GM21529 (cell line): ENCODE measurements around the gene OPTN.
"Not testable (repeated sequence)": the region's sequence is repeated elsewhere in the genome, so short reads cannot be mapped to it uniquely, and the experiment has no call there.

Experiments
- ATAC-seq: cut with Tn5 transposase; IDR thresholded peaks from one replicate; pipeline ENCODE4 v1.9.1; 2021; ENCODE audit not compliant: unreplicated experiment

Gene OPTN

DNA sequence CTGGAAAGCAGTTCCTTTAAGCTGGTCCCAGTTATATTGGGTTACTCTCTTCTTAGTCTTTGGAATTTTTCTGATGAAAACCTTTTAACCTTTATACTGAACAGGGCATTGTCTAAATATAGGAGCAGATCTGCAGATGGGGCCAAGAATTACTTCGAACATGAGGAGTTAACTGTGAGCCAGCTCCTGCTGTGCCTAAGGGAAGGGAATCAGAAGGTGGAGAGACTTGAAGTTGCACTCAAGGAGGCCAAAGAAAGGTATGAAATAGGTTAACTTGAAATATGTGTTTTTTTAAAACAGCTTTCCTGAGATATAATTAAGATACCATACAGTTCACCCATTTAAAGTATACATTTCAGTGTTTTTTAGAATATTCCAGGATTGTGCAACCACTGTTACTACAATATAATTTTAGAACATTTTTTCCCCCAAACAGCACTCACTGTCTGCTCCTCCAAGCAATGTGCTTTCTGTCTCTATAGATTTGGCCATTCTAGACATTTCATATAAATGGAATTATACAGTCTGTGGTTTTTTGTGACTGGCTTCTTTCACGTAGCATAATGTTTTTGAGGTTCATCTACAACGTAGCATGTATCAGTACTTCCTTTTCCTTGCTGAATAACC, 18.9 kb downstream of the OPTN start:
- ATAC-seq: no peak

- no peak for ATAC-seq
Observed at GRCh38 chr10:13120786-13121499, 21.0 kb downstream of the OPTN start.

- no peak for ATAC-seq
Observed at GRCh38 chr10:13121500-13121854, 21.5 kb downstream of the OPTN start.

DNA sequence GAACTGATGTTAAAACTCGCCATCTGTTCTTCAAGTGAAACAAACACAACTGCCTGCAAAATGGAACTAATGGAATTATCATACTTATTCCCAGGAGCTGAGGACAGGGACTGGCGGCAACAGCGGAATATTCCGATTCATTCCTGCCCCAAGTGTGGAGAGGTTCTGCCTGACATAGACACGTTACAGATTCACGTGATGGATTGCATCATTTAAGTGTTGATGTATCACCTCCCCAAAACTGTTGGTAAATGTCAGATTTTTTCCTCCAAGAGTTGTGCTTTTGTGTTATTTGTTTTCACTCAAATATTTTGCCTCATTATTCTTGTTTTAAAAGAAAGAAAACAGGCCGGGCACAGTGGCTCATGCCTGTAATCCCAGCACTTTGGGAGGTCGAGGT, 36.7 kb downstream of the OPTN start:
- no peak for ATAC-seq

DNA sequence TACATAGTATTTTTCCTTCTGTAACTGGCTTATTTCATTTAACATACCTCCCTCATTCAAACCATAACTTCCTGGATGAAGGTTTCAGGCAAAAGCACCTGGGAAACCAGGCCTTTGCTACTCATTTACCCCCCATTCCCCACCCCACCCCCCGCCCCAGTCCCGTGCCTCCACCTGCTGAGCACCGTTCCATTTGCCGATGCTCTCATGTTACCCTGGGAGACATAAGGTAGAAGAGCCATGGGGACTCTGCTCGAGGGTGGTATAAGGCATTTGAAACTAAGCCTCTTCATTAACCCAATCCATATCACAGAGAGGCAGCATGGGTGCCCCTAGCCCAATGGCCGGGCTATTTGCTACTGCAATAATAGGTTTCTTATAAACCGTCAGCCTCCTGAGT, 39.2 kb downstream of the OPTN start:
- ATAC-seq: no peak

DNA sequence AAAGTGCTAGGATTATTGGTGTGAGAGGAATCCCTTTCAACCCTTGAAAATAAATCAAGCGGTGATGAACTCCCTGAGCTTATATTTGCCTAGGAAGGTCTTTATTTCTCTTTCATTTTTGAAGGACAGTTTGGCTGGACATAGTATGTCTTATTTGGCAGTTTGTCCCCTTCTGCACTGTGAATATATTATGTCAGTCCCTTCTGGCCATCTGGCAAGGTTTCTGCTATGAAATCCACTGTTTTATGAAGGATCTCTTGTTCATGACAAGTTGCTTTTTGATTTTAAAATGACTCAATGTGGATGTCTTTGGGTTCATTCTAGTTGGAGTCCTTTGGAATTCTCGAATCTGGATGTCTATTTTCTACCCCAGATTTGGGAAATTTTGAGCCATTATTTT, 39.7 kb downstream of the OPTN start:
- no peak for ATAC-seq

DNA sequence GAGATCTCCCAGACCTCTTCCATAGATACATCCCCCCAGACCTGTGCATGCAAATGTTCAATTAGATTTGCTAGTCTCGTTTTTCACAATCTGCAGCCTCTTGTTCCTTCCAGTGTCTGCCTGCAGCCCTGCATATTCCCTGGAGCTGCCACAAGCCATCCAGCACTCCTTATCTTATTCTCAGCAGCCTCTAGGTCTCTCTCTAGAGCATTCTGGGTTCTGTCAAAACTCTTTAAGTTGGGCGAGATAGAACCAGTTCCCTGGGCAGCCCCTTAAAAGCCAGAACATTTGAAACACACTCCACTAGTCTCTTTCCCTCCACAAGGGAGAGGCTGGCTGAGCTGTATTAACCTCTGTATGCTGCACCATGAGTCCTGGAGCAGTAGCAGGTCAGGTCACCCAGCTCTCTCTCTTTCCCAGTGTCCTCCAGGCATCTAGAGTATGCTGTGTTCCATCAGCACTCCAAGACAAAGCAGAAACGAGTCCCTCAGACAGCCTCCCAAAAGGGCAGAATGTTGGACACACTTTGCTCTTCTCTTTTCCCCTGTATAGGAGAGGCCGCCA, 40.7 kb downstream of the OPTN start:
- ATAC-seq: no peak

- no peak for ATAC-seq
Observed at GRCh38 chr10:13143766-13144165, 43.8 kb downstream of the OPTN start.

DNA sequence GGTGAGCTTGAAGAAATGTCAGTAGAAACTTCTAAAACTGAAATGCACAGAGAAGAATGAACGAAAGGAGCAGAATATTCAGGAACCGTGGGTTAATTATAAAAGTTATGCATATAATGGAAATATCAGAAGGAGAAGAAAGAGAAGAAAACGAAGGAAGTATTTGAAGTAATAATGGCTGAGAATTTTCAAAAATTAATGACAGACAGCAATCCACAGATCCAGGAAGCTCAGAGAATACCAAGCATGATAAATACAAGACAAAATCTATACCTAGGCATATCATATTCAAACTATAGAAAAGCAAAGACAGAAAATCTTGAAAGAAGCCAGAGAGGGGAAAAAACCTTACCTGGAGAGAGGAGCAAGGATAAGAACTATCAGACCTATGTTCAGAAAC, 44.9 kb downstream of the OPTN start:
- no peak for ATAC-seq

GRCh38 chr10:13146379-13146778, 46.4 kb downstream of the OPTN start:
- no peak for ATAC-seq

DNA sequence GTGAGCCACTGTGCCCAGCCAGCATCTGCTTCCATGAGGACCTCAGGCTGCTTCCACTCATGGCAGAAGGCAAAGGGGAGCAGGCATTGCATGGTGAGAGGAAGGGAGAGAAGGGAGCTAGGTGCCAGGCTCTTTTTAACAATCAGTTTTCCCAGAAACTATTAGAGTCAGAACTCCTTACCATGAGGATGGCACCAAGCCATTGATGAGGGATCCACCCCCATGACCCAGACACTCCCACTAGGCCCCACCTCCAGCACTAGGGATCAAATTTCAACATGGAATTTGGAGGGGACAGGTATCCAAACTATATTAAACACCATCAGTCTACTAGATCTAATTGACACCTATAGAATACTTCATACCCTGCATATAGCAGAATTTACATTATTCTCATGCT, 47.2 kb downstream of the OPTN start:
- no peak for ATAC-seq

GRCh38 chr10:13152296-13152695, 52.3 kb downstream of the OPTN start:
- no peak for ATAC-seq

GRCh38 chr10:13155860-13156259, 55.9 kb downstream of the OPTN start:
- ATAC-seq: not testable (repeated sequence)

- no peak for ATAC-seq
Observed at GRCh38 chr10:13158401-13158800, 58.4 kb downstream of the OPTN start.

- peak; percentile 100 for ATAC-seq
Observed at GRCh38 chr10:13160934-13161856, 61.2 kb downstream of the OPTN start, which contains the start of gene MCM10. MCM10 (plus strand) TSS chr10:13161558; CDS start chr10:13164203, 2,645 bp downstream.

GRCh38 chr10:13161857-13162271, 61.9 kb downstream of the OPTN start:
- ATAC-seq: no peak

- ATAC-seq: no peak
Observed at GRCh38 chr10:13163859-13164258, 63.9 kb downstream of the OPTN start.

GRCh38 chr10:13165177-13165576, 65.2 kb downstream of the OPTN start:
- ATAC-seq: no peak

- ATAC-seq: no peak
Observed at GRCh38 chr10:13167568-13167967, 67.6 kb downstream of the OPTN start.

DNA sequence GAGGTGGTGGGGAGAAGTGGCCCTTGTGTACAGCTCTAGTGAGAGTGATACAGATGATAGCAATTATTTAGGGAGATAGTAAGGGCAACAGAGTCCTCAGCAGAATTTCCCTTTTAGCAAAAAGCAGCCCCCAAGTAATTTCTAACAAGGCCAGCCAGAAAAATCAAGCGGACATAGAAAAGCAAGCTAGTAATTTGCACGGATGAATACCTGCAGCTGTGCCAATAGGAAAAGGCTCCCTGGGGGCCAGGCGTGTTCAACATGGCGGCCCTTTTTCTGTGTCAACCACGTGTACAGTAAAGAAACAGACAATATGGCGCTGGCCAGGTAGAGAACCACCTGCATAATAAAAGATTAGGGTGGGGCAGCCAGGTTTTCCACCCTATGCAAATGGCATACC, 68.8 kb downstream of the OPTN start:
- ATAC-seq: no peak

DNA sequence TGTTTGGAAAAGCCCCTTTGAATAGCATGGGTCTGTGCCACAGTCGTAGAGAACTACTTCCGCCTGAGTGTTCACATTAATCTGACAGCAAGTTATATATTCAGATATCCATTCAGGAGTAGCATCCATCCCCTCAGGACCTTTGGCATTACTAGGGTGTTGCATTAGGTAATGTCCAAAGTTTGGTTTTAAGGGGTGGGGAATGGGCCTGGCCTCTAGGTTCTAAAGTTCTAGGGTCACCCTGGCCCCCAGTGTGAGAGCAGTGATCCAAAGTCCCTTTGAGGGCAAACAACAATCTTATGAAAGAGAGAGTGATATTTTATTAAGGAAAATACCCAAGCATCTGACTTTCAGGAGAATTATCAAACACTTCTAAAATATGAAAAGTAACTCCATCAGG, 73.7 kb downstream of the OPTN start:
- no peak for ATAC-seq
